Smooth muscle cell (in vitro differentiated cells): Measurements from ENCODE around the gene CDK7. TPM values are rescaled to one million over a fixed set of nuclear protein-coding genes. Genes with fewer than 3 reads are reported as not detected.

Experiments
- DNase-seq: peaks from one replicate; lab custom pipeline; 2025; ENCODE audit not compliant: unreplicated experiment; lab: John Stamatoyannopoulos, UW
- H2AFZ ChIP-seq: fragments of 200-600 bp; sonication (generic); 2 replicates; pipeline ENCODE4 v1.6.0; 2016; ENCODE audit warnings: antibody characterized with exemption, low read depth, mild to moderate bottlenecking
- H3F3A ChIP-seq: fragments of 200-600 bp; sonication (generic); 2 replicates; pipeline ENCODE4 v1.6.0; 2017; ENCODE audit warnings: antibody characterized with exemption, low read depth
- H3K27ac ChIP-seq: fragments of 200-600 bp; sonication (generic); 2 replicates; pipeline ENCODE4 v1.5.1; 2016; ENCODE audit warnings: low read depth, mild to moderate bottlenecking
- H3K27me3 ChIP-seq: fragments of 200-600 bp; sonication (generic); 2 replicates; pipeline ENCODE4 v1.6.1; 2016; ENCODE audit warnings: low read depth, mild to moderate bottlenecking
- H3K36me3 ChIP-seq: fragments of 200-600 bp; sonication (generic); 2 replicates; pipeline ENCODE4 v1.5.1; 2016; ENCODE audit warnings: low read depth
- H3K4me1 ChIP-seq: fragments of 200-600 bp; sonication (generic); 2 replicates; pipeline ENCODE4 v1.5.1; 2016; ENCODE audit warnings: low read depth
- H3K4me2 ChIP-seq: fragments of 200-600 bp; sonication (generic); 2 replicates; pipeline ENCODE4 v1.6.0; 2016; ENCODE audit warnings: mild to moderate bottlenecking
- H3K4me3 ChIP-seq: fragments of 200-600 bp; sonication (generic); 2 replicates; pipeline ENCODE4 v1.5.1; 2016; ENCODE audit warnings: mild to moderate bottlenecking
- H3K79me2 ChIP-seq: fragments of 200-600 bp; sonication (generic); 2 replicates; pipeline ENCODE4 v1.6.0; 2016; ENCODE audit warnings: low read depth, mild to moderate bottlenecking
- H3K9ac ChIP-seq: fragments of 200-600 bp; sonication (generic); 2 replicates; pipeline ENCODE4 v1.6.0; 2016; ENCODE audit warnings: low read depth
- H3K9me3 ChIP-seq: fragments of 200-600 bp; sonication (generic); replicated peaks from 2 replicates; pipeline ENCODE4 v1.5.1; 2016; ENCODE audit warnings: low read depth
- H4K20me1 ChIP-seq: fragments of 200-600 bp; sonication (generic); 2 replicates; pipeline ENCODE4 v1.6.0; 2016; ENCODE audit warnings: low read depth
- CTCF ChIP-seq: fragments of 200-600 bp; sonication (generic); IDR thresholded peaks from 2 replicates; pipeline ENCODE4 v1.5.1; 2017; ENCODE audit warnings: borderline replicate concordance, mild to moderate bottlenecking, antibody characterized with exemption; ENCODE audit not compliant: insufficient read depth, poor library complexity, severe bottlenecking
- WGBS: methylation state at CpG from one replicate; pipeline ENCODE4 v1.1.7; 2016; ENCODE audit warnings: low lambda C conversion rate; 5-methylcytosine and 5-hydroxymethylcytosine counted together
- polyA plus RNA-seq: library from polyadenylated mRNA; unstranded; fragments of >200 nt; fragmentation: Nextera tagmentation; extraction: Ambion mirVana; gene quantifications from 2 replicates; pipeline ENCODE4 v1.2.1, GENCODE V29; 2016
- total RNA-seq: library from RNA; depleted of rRNA; stranded (reverse); fragments of >200 nt; gene quantifications from 2 replicates; pipeline ENCODE4 v1.2.3, GENCODE V29; 2014

The CDK7 gene
- total and polyA plus RNA-seq, 2 experiments from 2014 or later = 43.4 to 47.2 TPM

GRCh38 chr5:69242215-69242927, 7.7 kb downstream of the CDK7 start:
- H3F3A ChIP-seq = no peaks in the 10 kb centered on the region
- WGBS = 63% methylated on average over 8 of the region's 8 CpGs
- no peak overlapping the region for H3K27ac ChIP-seq
- no peak overlapping the region for H3K4me2 ChIP-seq
- no peak overlapping the region for H3K9ac ChIP-seq
- no peak for DNase-seq
- H4K20me1 ChIP-seq = peaks cover 96% of the 10 kb centered on the region
- H3K27me3 ChIP-seq = no peaks in the 10 kb centered on the region
- peaks cover 6% of the 10 kb centered on the region for H3K36me3 ChIP-seq
- H3K79me2 ChIP-seq = peaks cover 98% of the 10 kb centered on the region
- H3K9me3 ChIP-seq = no peaks in the 10 kb centered on the region
- peaks cover 1% of the 10 kb centered on the region for H3K4me1 ChIP-seq
- no peak overlapping the region for H2AFZ ChIP-seq
- no peak for TF ChIP-seq CTCF
- no peak overlapping the region for H3K4me3 ChIP-seq

GRCh38 chr5:69245031-69245430, 10.3 kb downstream of the CDK7 start:
- Histone ChIP-seq H3K4me3 (no peak overlapping the region), H3K4me2 (no peak overlapping the region), H3K27me3 (no peaks in the 10 kb centered on the region), H2AFZ (no peak overlapping the region), H4K20me1 (peaks cover 96% of the 10 kb centered on the region), H3K36me3 (no peaks in the 10 kb centered on the region), H3K4me1 (no peaks in the 10 kb centered on the region), H3F3A (no peaks in the 10 kb centered on the region), H3K79me2 (peaks cover 99% of the 10 kb centered on the region), H3K9ac (no peak overlapping the region), H3K27ac (no peak overlapping the region), H3K9me3 (no peaks in the 10 kb centered on the region)
- no peak for TF ChIP-seq CTCF
- no peak for DNase-seq
- 95% methylated on average over 4 of the region's 5 CpGs for WGBS

- Histone ChIP-seq H3K79me2 (peaks cover 93% of the 10 kb centered on the region), H3K9me3 (no peaks in the 10 kb centered on the region), H3K4me3 (no peak overlapping the region), H3K4me1 (no peaks in the 10 kb centered on the region), H2AFZ (no peak overlapping the region), H3F3A (no peaks in the 10 kb centered on the region), H3K27ac (no peak overlapping the region), H4K20me1 (peaks cover 94% of the 10 kb centered on the region), H3K27me3 (no peaks in the 10 kb centered on the region), H3K4me2 (no peak overlapping the region), H3K36me3 (no peaks in the 10 kb centered on the region), H3K9ac (no peak overlapping the region)
- WGBS = 94% methylated on average over 2 of the region's 2 CpGs
- DNase-seq = no peak
- TF ChIP-seq CTCF = no peak
These were observed 13.3 kb downstream of the CDK7 start for GRCh38 chr5:69248019-69248418.

GRCh38 chr5:69250593-69250992, 15.9 kb downstream of the CDK7 start:
- no peak overlapping the region for H2AFZ ChIP-seq
- TF ChIP-seq CTCF = no peak
- no peak overlapping the region for H3K4me2 ChIP-seq
- H3K4me3 ChIP-seq = no peak overlapping the region
- no peaks in the 10 kb centered on the region for H3K4me1 ChIP-seq
- DNase-seq = no peak
- H3K27ac ChIP-seq = no peak overlapping the region
- H3F3A ChIP-seq = no peaks in the 10 kb centered on the region
- H4K20me1 ChIP-seq = peaks cover 93% of the 10 kb centered on the region
- H3K36me3 ChIP-seq = no peaks in the 10 kb centered on the region
- H3K9ac ChIP-seq = no peak overlapping the region
- 89% methylated on average over 2 of the region's 2 CpGs for WGBS
- peaks cover 69% of the 10 kb centered on the region for H3K79me2 ChIP-seq
- no peaks in the 10 kb centered on the region for H3K27me3 ChIP-seq
- H3K9me3 ChIP-seq = no peaks in the 10 kb centered on the region
